Measurements from ENCODE around the gene FAM240A. TPM values are rescaled to one million over a fixed set of nuclear protein-coding genes. Genes with fewer than 3 reads are reported as not detected.

Gene FAM240A
- total RNA-seq, 2 experiments from 2014 or later: not detected

GRCh38 chr3:46595819-46596314 lies 16.5 kb upstream of the FAM240A start:
- CTCF ChIA-PET: no interaction called here
- H3K27ac ChIP-seq (ENCODE audit: low read depth in 1 of 2, low read length in 2 of 2): no peak overlapping the region
- no peaks in the 10 kb centered on the region for H3K27me3 ChIP-seq (ENCODE audit: control insufficient read depth in 1 of 2, insufficient read depth in 2 of 2, low read length in 2 of 2)
- Mint-ChIP-seq H3K9me3 (no peaks in the 10 kb centered on the region), H3K4me3 (no peak overlapping the region), H3K27me3 (no peaks in the 10 kb centered on the region), H3K4me1 (ENCODE audit: low read depth) (no peaks in the 10 kb centered on the region), H3K27ac (no peak overlapping the region), H3K36me3 (ENCODE audit: low read depth) (no peaks in the 10 kb centered on the region)
- ATAC-seq (ENCODE audit: poor library complexity): no peak
- POLR2A ChIA-PET: no interaction called here
- H3K36me3 ChIP-seq (ENCODE audit: insufficient read depth, low read length): no peaks in the 10 kb centered on the region
- no peak for TF ChIP-seq CTCF (IDR thresholded peaks at IDR 0.05)
- intact Hi-C loops (cut with DNase I, micrococcal nuclease): no loop called here
- no peak for DNase-seq
- no peaks in the 10 kb centered on the region for H3K4me1 ChIP-seq (ENCODE audit: insufficient read depth, low read length)
- no peak overlapping the region for H3K4me3 ChIP-seq (ENCODE audit: low read length)
- H3K9me3 ChIP-seq (ENCODE audit: control insufficient read depth in 1 of 2, insufficient read depth in 1 of 2, low read length in 2 of 2): no peaks in the 10 kb centered on the region

GRCh38 chr3:46599590-46599989 lies 12.7 kb upstream of the FAM240A start:
- intact Hi-C loops (cut with DNase I, micrococcal nuclease): no loop called here
- no peaks in the 10 kb centered on the region for H3K36me3 Mint-ChIP-seq (ENCODE audit: low read depth)
- H3K27ac Mint-ChIP-seq: no peak overlapping the region
- H3K4me3 ChIP-seq (ENCODE audit: low read length): no peak overlapping the region
- no peak overlapping the region for H3K4me3 Mint-ChIP-seq
- H3K4me1 Mint-ChIP-seq (ENCODE audit: low read depth): no peaks in the 10 kb centered on the region
- H3K4me1 ChIP-seq (ENCODE audit: insufficient read depth, low read length): no peaks in the 10 kb centered on the region
- no peaks in the 10 kb centered on the region for H3K9me3 Mint-ChIP-seq
- ChIA-PET CTCF (interaction anchor here (0.9 kb wide), 1 partner anchor 111 kb away, joined by 3 read pairs; no protein-coding TSS in a partner anchor), POLR2A (interaction anchor here (0.6 kb wide), 1 partner anchor 95 kb away, joined by 3 read pairs; no protein-coding TSS in a partner anchor)
- H3K9me3 ChIP-seq (ENCODE audit: control insufficient read depth in 1 of 2, insufficient read depth in 1 of 2, low read length in 2 of 2): no peaks in the 10 kb centered on the region
- ATAC-seq (ENCODE audit: poor library complexity): no peak
- no peaks in the 10 kb centered on the region for H3K27me3 ChIP-seq (ENCODE audit: control insufficient read depth in 1 of 2, insufficient read depth in 2 of 2, low read length in 2 of 2)
- H3K27me3 Mint-ChIP-seq: no peaks in the 10 kb centered on the region
- H3K27ac ChIP-seq (ENCODE audit: low read depth in 1 of 2, low read length in 2 of 2): no peak overlapping the region
- no peak for TF ChIP-seq CTCF (IDR thresholded peaks at IDR 0.05)
- no peak for DNase-seq
- H3K36me3 ChIP-seq (ENCODE audit: insufficient read depth, low read length): no peaks in the 10 kb centered on the region

- Mint-ChIP-seq H3K36me3 (ENCODE audit: low read depth) (no peaks in the 10 kb centered on the region), H3K4me1 (ENCODE audit: low read depth) (no peaks in the 10 kb centered on the region), H3K4me3 (no peak overlapping the region), H3K27ac (no peak overlapping the region), H3K27me3 (no peaks in the 10 kb centered on the region), H3K9me3 (no peaks in the 10 kb centered on the region)
- POLR2A ChIA-PET: no interaction called here
- Histone ChIP-seq H3K4me1 (ENCODE audit: insufficient read depth, low read length) (no peaks in the 10 kb centered on the region), H3K27me3 (ENCODE audit: control insufficient read depth in 1 of 2, insufficient read depth in 2 of 2, low read length in 2 of 2) (no peaks in the 10 kb centered on the region), H3K36me3 (ENCODE audit: insufficient read depth, low read length) (no peaks in the 10 kb centered on the region), H3K27ac (ENCODE audit: low read depth in 1 of 2, low read length in 2 of 2) (no peak overlapping the region), H3K9me3 (ENCODE audit: control insufficient read depth in 1 of 2, insufficient read depth in 1 of 2, low read length in 2 of 2) (no peaks in the 10 kb centered on the region), H3K4me3 (ENCODE audit: low read length) (no peak overlapping the region)
- intact Hi-C loops (cut with DNase I, micrococcal nuclease): no loop called here
- ATAC-seq (ENCODE audit: poor library complexity): no peak
- DNase-seq: no peak
- CTCF ChIA-PET: interaction anchor here (2.0 kb wide), 1 partner anchor 26 kb away, joined by 5 read pairs; no protein-coding TSS in a partner anchor
- no peak for TF ChIP-seq CTCF (IDR thresholded peaks at IDR 0.05)
Observed at GRCh38 chr3:46603446-46604046, 8.8 kb upstream of the FAM240A start.
